HepG2 (cell line): ENCODE data around the gene KDM3A. TPM values are rescaled to one million over a fixed set of nuclear protein-coding genes. Genes with fewer than 3 reads are reported as not detected.

Experiments
- ATAC-seq: fragments of 200-7000 bp; cut with Tn5 transposase; 3 replicates; pipeline ENCODE4 v1.9.1; 2020; ENCODE audit warnings: mild to moderate bottlenecking, moderate library complexity
- BruUV-seq: library from RNA; stranded (reverse); fragments of 400-500 nt; replicated peaks from 2 replicates; lab custom pipeline; 2021; lab: Mats Ljungman, UMichigan
- CTCF ChIA-PET: fragments of 300-600 bp; formaldehyde crosslinking; extraction: SDS; loops from one replicate; lab custom pipeline; 2021; ENCODE audit warnings: low total read pairs, inconsistent platforms, low intra/inter-chr PET ratio; lab: Yijun Ruan, JAX
- POLR2A ChIA-PET: fragments of 350-600 bp; sonication (Branson Sonifier 250); formaldehyde crosslinking; loops from one replicate; lab custom pipeline; 2020; ENCODE audit warnings: antibody characterized with exemption, inconsistent platforms; lab: Yijun Ruan, JAX
- DNase-seq: peaks from one replicate; pipeline ENCODE4 v3.0.0-alpha.2; 2015; ENCODE audit warnings: low spot score
- FAIRE-seq: peaks from 3 replicates; lab custom pipeline; 2011; peaks lifted over from hg19 to GRCh38; lab: Jason Lieb, UNC
- H2AFZ ChIP-seq: one replicate; pipeline ENCODE4 v1.6.1; 2011; ENCODE audit warnings: low read length, inconsistent platforms
- H3K27ac ChIP-seq: fragments of 300-600 bp; 3 replicates; pipeline ENCODE4 v1.8.0; 2011; ENCODE audit warnings: mixed run types, mild to moderate bottlenecking, mixed read lengths, low read length, inconsistent platforms; ENCODE audit not compliant: insufficient read depth; ENCODE audit errors: extremely low read length
- H3K27me3 ChIP-seq, 2 experiments: fragments of 200-600 bp in 1 of 2; 2 replicates in 1 of 2; 3 replicates in 1 of 2; pipeline versions ENCODE4 v1.6.0 to v1.8.0; 2011; ENCODE audit warnings: low read length in 2 of 2, mild to moderate bottlenecking in 2 of 2, moderate library complexity in 2 of 2, inconsistent platforms in 1 of 2; ENCODE audit not compliant: insufficient read depth in 2 of 2, control insufficient read depth in 1 of 2
- H3K36me3 ChIP-seq, 2 experiments: fragments of 200-600 bp in 1 of 2; replicated peaks in 1 of 2; 2 replicates in 1 of 2; 3 replicates in 1 of 2; pipeline versions ENCODE4 v1.5.1 to v1.8.0; 2011; ENCODE audit warnings: low read length in 2 of 2, inconsistent platforms in 1 of 2; ENCODE audit not compliant: insufficient read depth in 2 of 2, control insufficient read depth in 1 of 2
- H3K4me1 ChIP-seq: 2 replicates; pipeline ENCODE4 v1.5.1; 2012; ENCODE audit warnings: low read length, inconsistent platforms; ENCODE audit not compliant: insufficient read depth
- H3K4me2 ChIP-seq: 2 replicates; pipeline ENCODE4 v1.6.0; 2011; ENCODE audit warnings: low read depth, low read length, inconsistent platforms
- H3K4me3 ChIP-seq, 3 experiments: fragments of 200-600 bp in 1 of 3; sonication (generic), shearing (Covaris generic) in 1 of 3; replicated peaks in 1 of 3; 2 replicates each; pipeline ENCODE4 v1.5.1; 2011 to 2016; ENCODE audit warnings: low read length in 3 of 3, inconsistent platforms in 2 of 3, low read depth in 2 of 3, mild to moderate bottlenecking in 2 of 3, control low read depth in 1 of 3, mixed read lengths in 1 of 3; ENCODE audit not compliant: insufficient read depth in 1 of 3
- H3K79me2 ChIP-seq: one replicate; pipeline ENCODE4 v1.6.1; 2011; ENCODE audit warnings: low read length, inconsistent platforms; ENCODE audit not compliant: insufficient read depth
- H3K9ac ChIP-seq: 2 replicates; pipeline ENCODE4 v1.6.0; 2011; ENCODE audit warnings: mild to moderate bottlenecking, low read depth, low read length, inconsistent platforms; ENCODE audit not compliant: insufficient read depth
- H3K9me3 ChIP-seq: 2 replicates; pipeline ENCODE4 v1.5.1; 2012; ENCODE audit warnings: mild to moderate bottlenecking, low read length
- H4K20me1 ChIP-seq: 2 replicates; pipeline ENCODE4 v1.6.0; 2011; ENCODE audit warnings: inconsistent platforms, mild to moderate bottlenecking, low read length, moderate library complexity; ENCODE audit not compliant: insufficient read depth
- E2F1 ChIP-seq: sonication (generic); formaldehyde crosslinking; IDR thresholded peaks from 2 replicates; pipeline ENCODE4 v1.5.0; 2020; ENCODE audit warnings: missing genetic modification reagents
- HIC2 ChIP-seq: sonication (generic); formaldehyde crosslinking; IDR thresholded peaks from 2 replicates; pipeline ENCODE4 v1.9.0; 2022; ENCODE audit warnings: low read depth, missing genetic modification reagents
- MIER3 ChIP-seq: IDR thresholded peaks from 2 replicates; pipeline ENCODE4 v1.6.1; 2016; ENCODE audit warnings: missing compliant biosample characterization, borderline replicate concordance
- MZF1 ChIP-seq: sonication (generic); formaldehyde crosslinking; IDR thresholded peaks from 2 replicates; pipeline ENCODE4 v1.8.1; 2023; ENCODE audit warnings: mild to moderate bottlenecking, missing genetic modification reagents, borderline replicate concordance
- NPAS2 ChIP-seq: sonication (generic); formaldehyde crosslinking; IDR thresholded peaks from 2 replicates; pipeline ENCODE4 v1.8.0; 2022; ENCODE audit warnings: mild to moderate bottlenecking, missing genetic modification reagents, borderline replicate concordance
- ONECUT2 ChIP-seq: sonication (generic); formaldehyde crosslinking; IDR thresholded peaks from 2 replicates; pipeline ENCODE4 v1.4.0; 2020; ENCODE audit warnings: missing genetic modification reagents
- RNF219 ChIP-seq: sonication (generic); formaldehyde crosslinking; IDR thresholded peaks from 2 replicates; pipeline ENCODE4 v1.5.0; 2020; ENCODE audit warnings: mild to moderate bottlenecking, missing genetic modification reagents
- ZBTB37 ChIP-seq: sonication (generic); formaldehyde crosslinking; IDR thresholded peaks from 2 replicates; pipeline ENCODE4 v1.4.0; 2020; ENCODE audit warnings: mild to moderate bottlenecking, missing genetic modification reagents
- ZNF20 ChIP-seq: sonication (generic); formaldehyde crosslinking; IDR thresholded peaks from 2 replicates; pipeline ENCODE4 v1.4.0; 2020; ENCODE audit warnings: mild to moderate bottlenecking, moderate library complexity, missing genetic modification reagents
- ZNF333 ChIP-seq: sonication (generic); formaldehyde crosslinking; IDR thresholded peaks from 2 replicates; pipeline ENCODE4 v1.4.0; 2020; ENCODE audit warnings: mild to moderate bottlenecking, missing genetic modification reagents, borderline replicate concordance
- ZNF44 ChIP-seq: sonication (generic); formaldehyde crosslinking; IDR thresholded peaks from 2 replicates; pipeline ENCODE4 v1.5.1; 2020; ENCODE audit warnings: mild to moderate bottlenecking, missing genetic modification reagents
- ZNF674 ChIP-seq: sonication (generic); formaldehyde crosslinking; IDR thresholded peaks from 2 replicates; pipeline ENCODE4 v1.5.0; 2020; ENCODE audit warnings: low read depth, mild to moderate bottlenecking, missing genetic modification reagents
- ZNF749 ChIP-seq: sonication (generic); formaldehyde crosslinking; IDR thresholded peaks from 2 replicates; pipeline ENCODE4 v1.8.0; 2022; ENCODE audit warnings: mild to moderate bottlenecking, missing genetic modification reagents, moderate library complexity, borderline replicate concordance
- ZNF784 ChIP-seq: sonication (generic); formaldehyde crosslinking; IDR thresholded peaks from 2 replicates; pipeline ENCODE4 v1.5.1; 2020; ENCODE audit warnings: missing genetic modification reagents, mild to moderate bottlenecking, borderline replicate concordance
- WGBS: methylation state at CpG from one replicate; pipeline ENCODE4 v1.1.6; 2017; ENCODE audit warnings: low lambda C conversion rate; 5-methylcytosine and 5-hydroxymethylcytosine counted together
- in situ Hi-C: cut with HindIII; loops from 2 replicates; pipeline ENCODE4 v1.10.0; 2017; ENCODE audit warnings: low pct_unique_long_range_greater_than_20kb; ENCODE audit not compliant: extremely low pct_ligation_motif_present
- intact Hi-C: fragments of 100-400 bp; cut with micrococcal nuclease; formaldehyde crosslinking; loops from one replicate; pipeline ENCODE4 v1.10.0; 2022; ENCODE audit not compliant: unreplicated experiment
- polyA plus RNA-seq, 8 experiments: library from polyadenylated mRNA; depleted of rRNA in 3 of 8; stranded (reverse) in 7 of 8; unstranded in 1 of 8; fragments of >200 nt; fragmentation: Illumina TruSeq in 4 of 8; extraction: Trizol in 4 of 8; gene quantifications; 2 replicates each; pipeline versions ENCODE4 v1.2.1 to v1.2.3, GENCODE V29; 2011 to 2016; ENCODE audit warnings: low read depth in 4 of 8, missing spikeins in 1 of 8, mixed read lengths in 1 of 8; ENCODE audit not compliant: insufficient read depth in 1 of 8
- total RNA-seq, 5 experiments: library from RNA; depleted of rRNA; stranded (reverse); fragments of >200 nt; fragmentation: Illumina TruSeq; extraction: Trizol; gene quantifications; 2 replicates each; pipeline ENCODE4 v1.2.3, GENCODE V29; 2016; ENCODE audit warnings: low read depth in 1 of 5

KDM3A gene
- total and polyA plus RNA-seq, 2 of the 13 experiments (the other 11 are each of a cell fraction or from before 2014, with no cell fraction given) = 21.0 to 70.2 TPM

GRCh38 chr2:86522711-86523110, 81.5 kb downstream of the KDM3A start:
- DNase-seq (no peak), ATAC-seq (no peak), FAIRE-seq (no peak)
- Histone ChIP-seq H3K4me1 (peaks cover 5% of the 10 kb centered on the region; the same call in 1 of the 2 replicates), H3K36me3 (peaks cover 5 to 20% of the 10 kb centered on the region in 2 experiments), H3K4me2 (no peak overlapping the region), H3K4me3 (no peak overlapping the region), H3K79me2 (no peaks in the 10 kb centered on the region), H3K9ac (no peak overlapping the region), H3K9me3 (peaks cover 11% of the 10 kb centered on the region), H2AFZ (no peak overlapping the region), H4K20me1 (no peaks in the 10 kb centered on the region; the same call in 1 of the 2 replicates), H3K27ac (no peak overlapping the region), H3K27me3 (no peaks in the 10 kb centered on the region)
- WGBS = 98% methylated on average over 2 of the region's 2 CpGs
- in situ Hi-C loops (no loop called here), intact Hi-C loops (no loop called here)
- POLR2A ChIA-PET = no interaction called here
- no peak for TF ChIP-seq ZNF333 (CRISPR knock-in tag)
- no peak for TF ChIP-seq E2F1 (CRISPR knock-in tag)
- no peak for TF ChIP-seq ZNF44 (CRISPR knock-in tag)
- no peak for TF ChIP-seq ZBTB37
- no peak for TF ChIP-seq MZF1
- TF ChIP-seq ZNF749 (CRISPR knock-in tag) = no peak
- TF ChIP-seq RNF219 (CRISPR knock-in tag) = no peak
- TF ChIP-seq ONECUT2 = no peak
- TF ChIP-seq HIC2 (CRISPR knock-in tag) = no peak
- TF ChIP-seq NPAS2 (CRISPR knock-in tag) = no peak
- no peak for TF ChIP-seq ZNF784
- TF ChIP-seq MIER3 = no peak
- no peak for TF ChIP-seq ZNF674 (CRISPR knock-in tag)
- no peak for TF ChIP-seq ZNF20
- no TSS peak for BruUV-seq
- CTCF ChIA-PET = no interaction called here
